GM21529 (cell line): ENCODE data around the gene NAB1.

Experiments used
- ATAC-seq: cut with Tn5 transposase; IDR thresholded peaks from one replicate; pipeline ENCODE4 v1.9.1; 2021; ENCODE audit not compliant: unreplicated experiment

The NAB1 gene

GRCh38 chr2:190636361-190636760 lies 12.5 kb upstream of the NAB1 start:
- no peak for ATAC-seq

- ATAC-seq: peak; percentile 47
These were observed 11.6 kb upstream of the NAB1 start for GRCh38 chr2:190637281-190637734.

DNA sequence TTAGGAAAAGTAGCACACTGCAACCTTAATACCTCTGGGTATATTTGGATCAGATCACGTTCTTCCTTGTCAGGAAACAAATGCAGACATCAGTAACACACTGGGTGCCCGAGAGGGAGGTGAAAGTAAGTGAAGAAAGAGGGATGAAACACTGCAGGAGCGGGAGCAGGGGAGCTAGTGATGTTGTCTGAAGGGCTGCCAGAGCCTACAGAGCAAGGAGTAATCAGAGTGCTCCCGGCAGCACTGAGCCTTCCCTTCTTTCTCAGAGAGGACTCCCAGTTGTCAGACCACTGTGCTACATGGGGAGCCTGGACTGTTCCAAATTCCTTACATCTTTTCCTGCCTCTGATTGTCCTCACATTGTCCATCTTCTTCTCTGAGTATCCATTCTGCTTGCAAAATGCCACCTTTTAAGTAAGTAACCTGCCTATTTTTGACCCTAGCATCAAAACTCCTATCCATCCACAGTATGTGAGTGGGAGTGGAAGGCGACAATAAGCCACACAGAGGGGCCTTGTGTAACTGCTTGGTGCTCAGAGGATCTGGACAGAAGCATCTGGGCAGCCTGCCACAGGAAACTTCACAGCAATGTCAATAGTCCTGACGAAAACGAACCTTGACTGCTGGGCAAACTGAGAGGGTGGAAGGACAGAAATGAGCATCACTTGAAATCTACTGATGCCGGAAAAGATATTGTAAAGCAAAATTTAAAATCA lies 10.8 kb upstream of the NAB1 start:
- ATAC-seq: no peak

DNA sequence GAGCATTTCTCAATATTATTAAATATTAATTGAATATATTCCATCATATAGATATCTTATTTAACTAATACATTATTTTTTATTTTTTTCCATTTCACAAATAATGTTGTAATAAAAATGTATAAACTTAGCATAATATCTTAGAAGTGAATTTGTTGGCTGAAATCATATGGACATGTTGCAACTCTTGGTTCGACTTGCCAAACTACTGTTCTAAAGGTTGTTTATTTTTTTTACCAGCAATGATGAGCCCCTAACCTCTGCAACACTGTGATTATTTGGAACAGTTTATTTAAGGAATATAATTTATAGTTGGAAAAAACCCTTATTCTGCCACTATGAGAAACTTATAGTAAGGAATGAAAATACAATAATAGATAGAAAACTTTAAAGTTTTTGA lies 8.8 kb upstream of the NAB1 start:
- ATAC-seq: no peak

GRCh38 chr2:190641469-190641868 lies 7.4 kb upstream of the NAB1 start:
- ATAC-seq: no peak

DNA sequence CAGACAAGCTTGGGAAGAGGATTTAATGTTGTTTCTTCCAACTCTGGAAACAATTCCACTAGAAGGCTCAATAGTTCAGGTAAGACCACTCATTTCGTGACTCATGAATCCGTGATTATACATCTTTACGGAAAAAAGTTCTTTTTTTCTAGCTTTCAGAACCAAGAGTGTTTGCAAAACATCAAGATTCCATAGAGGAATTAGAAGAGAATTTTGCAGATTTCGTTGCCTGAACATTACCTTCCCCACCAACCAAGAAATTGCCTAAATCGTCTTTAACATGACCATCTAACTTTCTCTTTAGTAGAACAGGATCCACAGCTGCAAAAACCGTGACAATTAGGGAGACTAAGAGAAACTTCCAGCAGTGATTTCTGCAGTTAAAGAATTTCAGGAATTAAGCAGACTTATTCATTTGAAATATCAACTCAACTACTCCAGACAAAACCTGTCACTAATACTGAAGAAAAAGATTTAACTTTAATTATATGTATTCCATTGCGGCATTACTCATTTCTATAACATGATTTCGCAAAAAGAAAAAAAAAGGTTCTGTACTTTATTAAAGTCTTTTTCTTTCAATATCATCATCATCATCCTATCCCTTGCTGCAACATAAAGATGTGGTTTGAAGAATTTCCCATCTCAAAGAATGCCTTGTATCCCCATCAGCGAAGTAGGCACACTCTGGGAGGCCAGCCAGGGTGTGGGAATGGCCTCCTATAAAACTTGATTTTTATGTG lies 1.9 kb upstream of the NAB1 start:
- no peak for ATAC-seq

DNA sequence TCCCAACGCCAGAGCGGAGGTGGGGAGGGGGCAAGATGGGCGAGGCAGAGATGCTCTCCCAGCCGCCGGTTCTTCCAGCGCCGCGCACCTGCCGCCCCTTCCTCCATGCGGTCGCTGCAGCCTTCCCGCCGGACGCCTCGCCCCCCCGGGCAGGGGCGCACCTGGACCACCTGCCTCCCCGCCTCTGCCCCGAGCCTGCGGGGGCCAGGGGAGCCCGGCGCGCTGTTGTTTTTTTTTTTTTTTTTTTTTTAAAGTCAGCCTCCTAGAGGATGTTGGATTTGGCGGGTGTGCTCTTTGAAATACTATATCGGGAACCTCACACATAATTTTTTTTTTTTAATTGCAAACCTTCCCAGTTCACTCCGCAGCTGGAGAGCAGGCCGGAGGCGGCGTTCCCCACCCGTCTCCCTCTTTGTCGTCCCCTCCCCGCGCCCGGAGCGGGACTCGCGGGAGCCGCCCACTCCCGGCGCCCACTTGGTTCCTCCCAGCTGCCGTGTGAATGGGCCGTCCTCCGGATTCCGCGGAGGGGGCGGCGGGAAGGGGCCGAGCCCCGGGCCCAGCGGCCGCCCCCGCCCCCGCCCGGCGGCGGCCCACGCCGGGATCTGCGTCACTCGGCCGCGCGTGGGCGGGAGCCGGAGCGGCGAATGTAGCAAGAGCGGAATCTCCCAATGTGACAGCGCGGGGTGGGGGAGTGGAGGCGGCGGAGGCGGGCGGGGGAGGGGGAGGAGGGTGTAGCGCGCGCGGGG lies 421 bp upstream of the NAB1 start:
- peak; percentile 71 for ATAC-seq

DNA sequence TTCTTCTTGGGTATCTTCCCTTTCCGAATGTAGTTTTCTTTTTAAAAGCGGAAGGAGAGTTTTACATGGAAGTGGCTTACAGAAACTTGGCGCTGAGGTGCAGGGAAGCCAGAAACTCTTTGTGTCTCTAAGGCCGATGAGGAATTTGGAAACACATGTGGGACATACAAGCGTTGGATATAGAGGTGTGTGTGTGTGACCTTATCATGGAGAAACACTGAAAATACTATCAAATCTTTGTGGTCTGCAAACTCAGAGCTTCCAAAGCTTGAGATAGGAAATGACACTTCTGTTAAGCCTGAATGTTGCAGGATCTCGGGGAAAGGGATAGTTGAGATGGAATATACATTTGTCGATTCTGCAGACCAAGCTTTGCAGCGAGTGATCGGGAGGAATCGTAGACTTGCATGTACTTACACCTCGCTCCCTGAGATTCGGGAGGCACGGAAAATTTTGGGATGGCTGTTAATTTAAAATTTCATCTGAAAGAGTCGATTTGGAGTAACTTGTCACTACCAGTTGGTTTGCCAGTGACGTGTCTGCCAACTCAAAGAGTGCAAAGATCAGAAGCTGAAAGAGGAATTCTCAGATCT lies 1.0 kb downstream of the NAB1 start:
- no peak for ATAC-seq

- no peak for ATAC-seq
These were observed 2.5 kb downstream of the NAB1 start for GRCh38 chr2:190651413-190651812.

DNA sequence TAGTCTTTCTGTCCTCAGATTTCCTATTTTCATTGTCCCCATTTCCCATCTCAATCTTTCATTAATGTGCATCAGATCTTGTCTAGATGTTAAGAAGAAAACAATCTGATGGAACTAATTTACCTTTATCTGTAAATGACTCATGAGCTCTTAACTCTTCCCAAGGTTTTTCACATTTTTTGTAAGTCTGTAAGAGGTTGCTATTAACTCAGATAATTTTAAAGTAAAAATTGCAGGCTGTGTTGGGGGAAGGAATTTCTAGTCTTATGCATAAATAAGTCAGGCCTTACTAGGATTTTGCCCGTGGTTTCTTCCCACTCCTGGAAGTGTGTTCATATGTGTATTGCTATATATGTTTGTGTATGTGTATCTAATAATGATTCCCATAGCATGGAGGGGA lies 4.3 kb downstream of the NAB1 start:
- no peak for ATAC-seq

DNA sequence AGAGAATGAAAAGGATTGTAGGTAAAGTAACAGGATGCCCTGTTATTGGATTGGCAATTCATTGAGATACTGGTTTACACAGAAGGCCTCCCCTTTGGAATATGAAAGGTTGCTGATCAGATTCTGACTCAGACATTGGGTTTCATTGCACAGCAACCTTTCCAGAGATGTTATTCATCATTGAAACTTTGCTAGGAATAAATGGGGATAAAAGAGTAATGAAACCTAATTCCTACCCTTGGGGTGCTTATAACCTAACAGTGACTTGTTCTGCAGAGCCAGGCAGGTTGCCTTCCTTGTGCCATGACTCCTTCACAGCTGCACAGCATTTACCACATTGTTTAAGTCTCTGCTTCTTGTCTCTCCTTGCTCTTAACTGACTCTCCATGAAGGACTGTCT lies 5.0 kb downstream of the NAB1 start:
- no peak for ATAC-seq

DNA sequence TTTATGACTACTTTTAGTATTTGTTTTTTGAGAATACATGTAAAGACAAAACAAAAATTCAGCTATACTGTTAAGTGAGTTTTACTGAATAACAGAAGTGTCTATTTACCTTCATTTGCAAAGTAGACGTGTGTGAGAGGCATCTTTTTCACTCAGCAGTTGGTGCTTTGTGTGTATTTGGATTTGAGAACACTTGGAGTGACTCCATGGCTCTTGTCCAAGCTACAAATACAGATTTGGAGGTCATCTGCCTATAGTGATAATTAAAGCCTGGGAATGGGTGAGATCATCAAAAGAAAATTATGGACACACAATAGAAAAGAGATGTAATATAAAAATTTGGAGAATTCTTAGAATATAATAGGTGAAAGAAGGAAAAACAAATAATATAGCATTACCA lies 6.2 kb downstream of the NAB1 start:
- no peak for ATAC-seq

- ATAC-seq: no peak
These were observed 6.7 kb downstream of the NAB1 start for GRCh38 chr2:190655570-190655969.

DNA sequence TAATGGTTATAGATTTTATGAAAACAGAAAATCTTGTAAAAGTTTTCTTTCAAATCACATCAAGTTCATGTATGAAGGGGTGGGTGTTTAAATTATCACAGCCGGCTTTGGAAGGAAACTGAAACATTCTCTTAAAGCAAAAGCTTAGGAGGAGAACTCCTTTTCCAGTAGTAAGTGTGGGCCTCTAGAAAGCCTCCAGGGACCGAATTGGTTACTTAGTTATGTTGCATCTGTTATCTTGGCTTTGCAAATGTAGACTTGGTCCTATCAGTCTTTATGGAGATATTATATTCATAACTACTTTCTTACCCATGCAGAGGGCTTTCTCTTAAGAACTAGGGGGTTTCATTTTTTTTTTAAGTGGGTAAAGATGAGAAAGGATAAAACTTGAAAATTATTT lies 7.4 kb downstream of the NAB1 start:
- no peak for ATAC-seq

DNA sequence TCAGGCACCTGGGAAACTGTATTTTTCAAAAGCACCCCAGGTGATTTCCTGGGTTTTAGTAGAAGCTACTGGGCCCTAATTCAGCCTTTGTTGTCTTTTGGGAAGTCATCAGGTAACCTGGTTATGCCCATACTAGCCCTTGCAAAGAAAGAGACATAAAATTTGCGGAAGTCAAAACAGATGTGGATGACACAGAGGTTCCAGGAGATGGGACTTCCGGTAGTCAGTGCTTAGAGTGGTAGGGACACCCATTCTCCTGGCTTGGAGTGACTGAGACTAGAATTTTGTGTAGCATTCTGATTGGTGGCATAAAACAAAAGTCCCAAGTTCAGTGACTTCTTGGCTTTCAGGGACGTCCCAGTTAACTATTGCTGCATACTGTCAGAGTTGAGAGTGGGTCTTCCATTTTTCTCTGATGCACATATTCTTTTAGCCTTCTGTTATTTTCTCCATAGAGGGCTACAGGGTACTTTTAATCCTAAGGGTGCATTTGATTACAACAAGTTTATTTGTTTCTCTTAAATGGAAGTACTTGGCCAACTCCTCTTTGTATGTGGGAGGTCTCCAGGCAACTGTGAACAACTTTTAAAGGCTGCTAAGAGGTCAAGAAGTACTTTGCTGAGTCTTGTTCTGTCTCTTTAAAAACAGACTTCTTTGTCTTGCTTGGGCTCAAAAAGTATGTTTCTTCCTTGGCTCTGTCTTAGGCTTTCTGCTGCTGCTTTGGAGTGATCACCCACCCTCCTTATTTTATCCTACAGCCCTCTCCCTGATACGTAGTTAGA lies 8.8 kb downstream of the NAB1 start:
- no peak for ATAC-seq

- no peak for ATAC-seq
These were observed 10.7 kb downstream of the NAB1 start for GRCh38 chr2:190659553-190659952.

- no peak for ATAC-seq
These were observed 13.9 kb downstream of the NAB1 start for GRCh38 chr2:190662754-190663153.

DNA sequence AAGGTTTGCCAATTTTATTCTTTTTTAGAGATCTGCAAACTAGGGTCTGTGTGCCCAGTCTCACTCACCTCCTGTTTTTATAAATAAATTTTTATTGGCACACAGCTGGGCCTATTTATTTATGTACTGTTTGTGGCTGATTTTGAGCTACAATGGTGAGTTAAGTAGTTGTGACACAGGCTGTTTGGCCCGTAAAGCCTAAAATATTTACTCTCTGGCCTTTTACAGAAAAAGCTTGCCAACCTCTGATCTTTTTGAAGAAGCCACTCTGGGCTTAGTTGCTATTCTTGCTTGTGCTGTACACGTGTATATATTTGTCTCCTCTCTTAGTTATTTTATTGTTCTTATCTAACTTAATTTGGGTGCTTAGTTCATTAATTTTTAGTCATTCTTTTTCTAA lies 14.5 kb downstream of the NAB1 start:
- ATAC-seq: no peak

DNA sequence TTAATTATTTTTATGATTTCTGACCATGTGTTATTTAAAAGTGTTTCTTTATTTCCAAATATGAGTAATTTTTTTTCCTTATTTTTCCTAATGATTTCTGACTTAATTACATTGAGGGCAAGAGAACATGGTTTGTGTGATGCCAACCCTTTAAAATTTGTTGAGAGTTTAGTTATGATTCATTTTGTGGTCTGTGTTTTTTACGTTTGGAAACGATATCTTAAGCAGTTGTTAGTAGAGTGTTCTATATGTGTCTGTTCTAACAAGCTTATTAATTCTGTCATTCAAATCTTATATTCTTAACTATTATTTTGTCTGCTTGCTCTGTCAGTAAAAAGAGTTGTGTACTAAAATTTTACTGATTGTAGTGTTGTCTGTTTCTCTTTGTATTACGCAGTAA lies 15.0 kb downstream of the NAB1 start:
- ATAC-seq: no peak

- no peak for ATAC-seq
These were observed 15.4 kb downstream of the NAB1 start for GRCh38 chr2:190664240-190664639.

DNA sequence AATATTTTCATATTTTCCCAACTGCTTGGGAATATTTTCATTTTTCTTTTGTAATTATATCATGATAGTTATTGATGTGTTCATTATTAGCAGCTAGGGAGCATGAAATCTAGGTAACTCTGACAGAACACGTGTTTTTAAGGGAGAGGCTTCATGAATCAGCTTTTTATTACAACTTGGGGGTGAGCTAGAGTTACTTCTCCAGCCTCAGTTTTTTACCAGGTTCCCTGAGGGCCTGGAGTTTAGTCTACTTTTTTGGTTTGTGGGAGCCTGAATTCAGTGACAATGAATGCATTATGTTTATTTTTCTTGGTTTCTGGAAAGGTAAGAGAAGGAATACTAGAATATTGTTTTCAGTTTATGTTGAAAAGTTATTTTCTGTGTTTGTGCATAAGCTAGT lies 18.0 kb downstream of the NAB1 start:
- no peak for ATAC-seq
